ENCODE data around the gene ACSL4.

DNA sequence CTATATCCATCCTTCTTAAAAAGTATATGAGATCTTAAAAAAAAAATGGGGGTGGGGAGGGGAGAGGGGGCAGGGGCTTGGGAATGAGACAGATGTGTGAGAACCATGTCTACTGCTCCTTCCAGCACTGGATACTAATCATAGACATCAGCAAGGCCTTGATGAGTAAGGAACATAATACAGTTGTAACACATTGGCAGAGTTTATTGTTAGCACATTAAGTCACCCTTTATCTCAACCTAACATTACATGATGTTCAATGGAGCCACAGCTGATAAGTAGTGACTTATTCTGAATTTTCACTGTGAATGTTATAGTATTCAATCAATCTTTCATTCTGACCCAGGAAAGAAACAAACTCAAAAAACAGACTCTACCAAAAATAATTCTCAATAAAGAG lies 60.8 kb downstream of the ACSL4 start:
- TF ChIP-seq, protein P1, sequence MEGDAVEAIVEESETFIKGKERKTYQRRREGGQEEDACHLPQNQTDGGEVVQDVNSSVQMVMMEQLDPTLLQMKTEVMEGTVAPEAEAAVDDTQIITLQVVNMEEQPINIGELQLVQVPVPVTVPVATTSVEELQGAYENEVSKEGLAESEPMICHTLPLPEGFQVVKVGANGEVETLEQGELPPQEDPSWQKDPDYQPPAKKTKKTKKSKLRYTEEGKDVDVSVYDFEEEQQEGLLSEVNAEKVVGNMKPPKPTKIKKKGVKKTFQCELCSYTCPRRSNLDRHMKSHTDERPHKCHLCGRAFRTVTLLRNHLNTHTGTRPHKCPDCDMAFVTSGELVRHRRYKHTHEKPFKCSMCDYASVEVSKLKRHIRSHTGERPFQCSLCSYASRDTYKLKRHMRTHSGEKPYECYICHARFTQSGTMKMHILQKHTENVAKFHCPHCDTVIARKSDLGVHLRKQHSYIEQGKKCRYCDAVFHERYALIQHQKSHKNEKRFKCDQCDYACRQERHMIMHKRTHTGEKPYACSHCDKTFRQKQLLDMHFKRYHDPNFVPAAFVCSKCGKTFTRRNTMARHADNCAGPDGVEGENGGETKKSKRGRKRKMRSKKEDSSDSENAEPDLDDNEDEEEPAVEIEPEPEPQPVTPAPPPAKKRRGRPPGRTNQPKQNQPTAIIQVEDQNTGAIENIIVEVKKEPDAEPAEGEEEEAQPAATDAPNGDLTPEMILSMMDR (IDR thresholded peaks at IDR 0.05; ENCODE audit: low read depth, low read length, poor library complexity, severe bottlenecking): no peak
- TF ChIP-seq EZH2phosphoT487 (IDR thresholded peaks at IDR 0.05; ENCODE audit: borderline replicate concordance, low read length): no peak

Measured in DOHH2 (cell line).